GM23338 (cell line): ENCODE results near the gene EGFL7. TPM values are rescaled to one million over a fixed set of nuclear protein-coding genes. Genes with fewer than 3 reads are reported as not detected.

Experiments used
- ETS1 ChIP-seq: IDR thresholded peaks from 2 replicates; pipeline ENCODE4 v1.6.1; 2016; ENCODE audit warnings: antibody characterized with exemption
- EZH2phosphoT487 ChIP-seq: fragments of 200-600 bp; sonication (generic); IDR thresholded peaks from one replicate; pipeline ENCODE4 v1.8.1; 2018; ENCODE audit warnings: antibody characterized with exemption; ENCODE audit not compliant: unreplicated experiment
- NANOG ChIP-seq: IDR thresholded peaks from 2 replicates; pipeline ENCODE4 v1.6.1; 2016; ENCODE audit warnings: antibody characterized with exemption, borderline replicate concordance
- ZNF114 ChIP-seq: fragments of 250-450 bp; sonication (Bioruptor Pico); IDR thresholded peaks from 2 replicates; pipeline ENCODE4 v1.5.0; 2020; ENCODE audit warnings: mild to moderate bottlenecking, moderate library complexity
- ZNF462 ChIP-seq: fragments of 250-450 bp; sonication (Bioruptor Pico); IDR thresholded peaks from 2 replicates; pipeline ENCODE4 v1.5.0; 2020; ENCODE audit warnings: mild to moderate bottlenecking, moderate library complexity
- polyA plus RNA-seq: library from polyadenylated mRNA; unstranded; fragments of >200 nt; fragmentation: Nextera tagmentation; extraction: Ambion mirVana; gene quantifications from 2 replicates; pipeline ENCODE4 v1.2.1, GENCODE V29; 2016
- total RNA-seq: library from RNA; depleted of rRNA; stranded (reverse); fragments of >200 nt; shearing (Covaris generic); gene quantifications from 2 replicates; pipeline ENCODE4 v1.2.3, GENCODE V29; 2014
- TF ChIP-seq, protein P1 (sequence below), 2 experiments: fragments of 200-600 bp in 1 of 2; sonication (generic) in 1 of 2; conservative IDR thresholded peaks; 2 replicates each; pipeline versions ENCODE4 v1.5.1 to v1.6.1; 2016 to 2017; ENCODE audit warnings: antibody characterized with exemption in 2 of 2, low read depth in 2 of 2, mild to moderate bottlenecking in 2 of 2, moderate library complexity in 1 of 2

The EGFL7 gene
- total and polyA plus RNA-seq, 2 experiments from 2014 or later, result 44.4 to 60.8 TPM

GRCh38 chr9:136645352-136645902 lies 17.3 kb upstream of the EGFL7 start (continued):
- no peak for TF ChIP-seq ZNF462
- TF ChIP-seq NANOG, result no peak
- no peak for TF ChIP-seq EZH2phosphoT487
- TF ChIP-seq ETS1, result no peak
- TF ChIP-seq ZNF114, result no peak
- TF ChIP-seq, protein P1, sequence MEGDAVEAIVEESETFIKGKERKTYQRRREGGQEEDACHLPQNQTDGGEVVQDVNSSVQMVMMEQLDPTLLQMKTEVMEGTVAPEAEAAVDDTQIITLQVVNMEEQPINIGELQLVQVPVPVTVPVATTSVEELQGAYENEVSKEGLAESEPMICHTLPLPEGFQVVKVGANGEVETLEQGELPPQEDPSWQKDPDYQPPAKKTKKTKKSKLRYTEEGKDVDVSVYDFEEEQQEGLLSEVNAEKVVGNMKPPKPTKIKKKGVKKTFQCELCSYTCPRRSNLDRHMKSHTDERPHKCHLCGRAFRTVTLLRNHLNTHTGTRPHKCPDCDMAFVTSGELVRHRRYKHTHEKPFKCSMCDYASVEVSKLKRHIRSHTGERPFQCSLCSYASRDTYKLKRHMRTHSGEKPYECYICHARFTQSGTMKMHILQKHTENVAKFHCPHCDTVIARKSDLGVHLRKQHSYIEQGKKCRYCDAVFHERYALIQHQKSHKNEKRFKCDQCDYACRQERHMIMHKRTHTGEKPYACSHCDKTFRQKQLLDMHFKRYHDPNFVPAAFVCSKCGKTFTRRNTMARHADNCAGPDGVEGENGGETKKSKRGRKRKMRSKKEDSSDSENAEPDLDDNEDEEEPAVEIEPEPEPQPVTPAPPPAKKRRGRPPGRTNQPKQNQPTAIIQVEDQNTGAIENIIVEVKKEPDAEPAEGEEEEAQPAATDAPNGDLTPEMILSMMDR (conservative IDR thresholded peaks at IDR 0.05; ENCODE audit: low read depth in 2 of 2), result no peak
